ENCODE measurements around the gene MLYCD. TPM values are rescaled to one million over a fixed set of nuclear protein-coding genes. Genes with fewer than 3 reads are reported as not detected.

MLYCD gene
- total and polyA plus RNA-seq, 4 donors, result 3.7 to 24.4 (median 7.5) TPM

DNA sequence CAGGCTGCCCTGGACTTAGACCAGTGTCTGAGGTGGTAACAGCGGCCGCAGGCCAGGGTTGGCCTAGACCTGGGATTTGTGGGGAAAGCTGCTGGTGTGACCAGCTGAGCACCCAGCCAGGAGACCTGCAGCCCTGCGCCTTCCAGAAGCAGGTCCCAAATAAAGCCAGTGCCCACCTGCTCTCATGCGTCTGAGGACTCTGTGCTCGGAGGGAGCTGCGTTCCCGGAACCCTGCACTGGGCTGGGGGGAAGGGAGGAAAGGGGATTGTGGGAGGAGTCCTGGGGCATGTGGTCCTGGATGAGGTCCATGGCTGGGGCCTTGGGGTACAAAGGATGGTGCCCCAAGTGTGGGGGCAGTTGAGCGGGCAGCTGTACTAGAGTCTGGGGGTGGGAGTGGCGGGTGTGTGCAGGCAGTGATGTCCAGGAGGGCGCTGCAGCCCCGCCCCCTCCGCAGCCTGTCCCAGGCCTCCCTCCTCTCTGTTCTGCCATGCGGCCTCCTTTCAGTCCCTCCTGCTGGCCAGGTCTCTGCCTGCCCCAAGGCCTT, 67.3 kb downstream of the MLYCD start:
- no peak overlapping the region for H3K9ac ChIP-seq (ENCODE audit: low read depth in 1 of 2, low read length in 2 of 2)
- no peak overlapping the region for H3K27ac ChIP-seq (ENCODE audit: low read depth in 1 of 2, low read length in 2 of 2)
- no peak overlapping the region for H3K4me3 ChIP-seq (ENCODE audit: low read depth in 1 of 3, low read length in 3 of 3)
- no peak for TF ChIP-seq GABPA (IDR thresholded peaks at IDR 0.05 in 1 of 2, conservative IDR thresholded peaks at IDR 0.05 in 1 of 2)
- no peak for TF ChIP-seq SP1 (IDR thresholded peaks at IDR 0.05)
- no peak for TF ChIP-seq RAD21 (IDR thresholded peaks at IDR 0.05)
- TF ChIP-seq HNF4G (IDR thresholded peaks at IDR 0.05), result no peak
- no peak for TF ChIP-seq TAF1 (conservative IDR thresholded peaks at IDR 0.05)
- TF ChIP-seq ZBTB33 (IDR thresholded peaks at IDR 0.05), result no peak
- TF ChIP-seq FOXA2 (IDR thresholded peaks at IDR 0.05), result no peak
- TF ChIP-seq YY1 (IDR thresholded peaks at IDR 0.05), result no peak
- TF ChIP-seq REST (IDR thresholded peaks at IDR 0.05), result no peak
- TF ChIP-seq ATF3 (IDR thresholded peaks at IDR 0.05), result no peak
- TF ChIP-seq JUND (IDR thresholded peaks at IDR 0.05), result no peak
- peaks cover 8 to 46% (median 35%) of the 10 kb centered on the region in 4 donors for H3K36me3 ChIP-seq (ENCODE audit: control insufficient read depth in 4 of 4, insufficient read depth in 3 of 4, low read depth in 1 of 4, low read length in 3 of 4)
- no peaks in the 10 kb centered on the region for H3K9me3 ChIP-seq (ENCODE audit: control insufficient read depth in 4 of 4, low read length in 3 of 4)
- peaks cover 0 to 5% (median 0%) of the 10 kb centered on the region in 4 donors for H3K4me1 ChIP-seq (ENCODE audit: control insufficient read depth in 4 of 4, insufficient read depth in 4 of 4, low read length in 3 of 4)
- DNase-seq (ENCODE audit: low spot score), result no peak
- WGBS, result 81% methylated on average over 13 of the region's 13 CpGs
- H3K27me3 ChIP-seq (ENCODE audit: control insufficient read depth in 4 of 4, insufficient read depth in 4 of 4, low read length in 3 of 4), result no peaks in the 10 kb centered on the region

DNA sequence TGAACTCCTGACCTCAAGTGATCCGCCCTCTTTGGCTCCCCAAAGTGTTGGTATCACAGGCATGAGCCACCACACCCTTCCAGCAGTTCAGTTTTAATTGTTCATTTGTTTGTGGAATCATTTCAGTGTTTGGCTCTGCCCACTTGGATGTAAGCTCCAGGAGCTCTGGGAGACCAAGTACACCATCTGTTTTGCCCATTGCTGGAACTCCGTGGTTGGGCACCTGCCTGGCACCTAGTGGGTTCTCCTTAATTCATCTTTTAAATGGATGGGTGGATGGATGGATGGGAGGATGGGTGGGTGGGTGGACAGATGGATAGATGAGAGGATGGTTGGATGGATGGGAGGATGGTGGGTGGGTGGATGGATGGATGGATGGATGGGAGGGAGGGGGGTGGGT, 68.2 kb downstream of the MLYCD start:
- Histone ChIP-seq H3K36me3 (ENCODE audit: control insufficient read depth in 4 of 4, insufficient read depth in 3 of 4, low read depth in 1 of 4, low read length in 3 of 4) (peaks cover 6 to 38% (median 26%) of the 10 kb centered on the region in 4 donors), H3K27me3 (ENCODE audit: control insufficient read depth in 4 of 4, insufficient read depth in 4 of 4, low read length in 3 of 4) (no peaks in the 10 kb centered on the region), H3K4me1 (ENCODE audit: control insufficient read depth in 4 of 4, insufficient read depth in 4 of 4, low read length in 3 of 4) (peaks cover 0 to 7% (median 1%) of the 10 kb centered on the region in 4 donors), H3K9ac (ENCODE audit: low read depth in 1 of 2, low read length in 2 of 2) (no peak overlapping the region), H3K4me3 (ENCODE audit: low read depth in 1 of 3, low read length in 3 of 3) (no peak overlapping the region), H3K27ac (ENCODE audit: low read depth in 1 of 2, low read length in 2 of 2) (no peak overlapping the region), H3K9me3 (ENCODE audit: control insufficient read depth in 4 of 4, low read length in 3 of 4) (no peaks in the 10 kb centered on the region)
- no peak for DNase-seq (ENCODE audit: low spot score)
- 46% methylated on average over 2 of the region's 2 CpGs for WGBS
- TF ChIP-seq EGR1 (IDR thresholded peaks at IDR 0.05; ENCODE audit: low read depth in 2 of 2) (no peak), HNF4A (conservative IDR thresholded peaks at IDR 0.05) (no peak), REST (IDR thresholded peaks at IDR 0.05) (no peak), JUND (IDR thresholded peaks at IDR 0.05) (no peak), FOXA1 (IDR thresholded peaks at IDR 0.05) (no peak), ZBTB33 (IDR thresholded peaks at IDR 0.05) (no peak), YY1 (IDR thresholded peaks at IDR 0.05) (no peak), FOXA2 (IDR thresholded peaks at IDR 0.05) (no peak), CTCF (IDR thresholded peaks at IDR 0.05; ENCODE audit: low read depth, low read length, missing input control) (no peak), TAF1 (conservative IDR thresholded peaks at IDR 0.05) (no peak), SP1 (IDR thresholded peaks at IDR 0.05) (no peak), GABPA (IDR thresholded peaks at IDR 0.05 in 1 of 2, conservative IDR thresholded peaks at IDR 0.05 in 1 of 2) (no peak), NR2F2 (IDR thresholded peaks at IDR 0.05) (no peak), ATF3 (IDR thresholded peaks at IDR 0.05) (no peak), RAD21 (IDR thresholded peaks at IDR 0.05) (no peak)
- TF ChIP-seq, protein P1, sequence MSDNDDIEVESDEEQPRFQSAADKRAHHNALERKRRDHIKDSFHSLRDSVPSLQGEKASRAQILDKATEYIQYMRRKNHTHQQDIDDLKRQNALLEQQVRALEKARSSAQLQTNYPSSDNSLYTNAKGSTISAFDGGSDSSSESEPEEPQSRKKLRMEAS (IDR thresholded peaks at IDR 0.05), result no peak

All from liver (tissue), 9 donors.